Transverse colon (tissue), 4 donors: ENCODE results near the gene UBASH3A.

Experiments used
- EP300 ChIP-seq: sonication (generic); formaldehyde crosslinking; IDR thresholded peaks from one replicate; pipeline ENCODE4 v1.6.1; 2017; ENCODE audit warnings: antibody characterized with exemption, low read depth
- POLR2A ChIP-seq: fragments of 450-650 bp; IDR thresholded peaks from one replicate; pipeline ENCODE4 v1.6.1; 2016; ENCODE audit warnings: antibody characterized with exemption, mild to moderate bottlenecking, moderate library complexity
- POLR2AphosphoS5 ChIP-seq, 3 donors: sonication (generic); formaldehyde crosslinking; IDR thresholded peaks; one replicate each; pipeline ENCODE4 v1.6.1; 2016; ENCODE audit warnings: antibody characterized with exemption in 3 of 3
- TF ChIP-seq, protein P1 (sequence below), 5 experiments: fragments of 200-600 bp in 3 of 5; fragments of 450-650 bp in 2 of 5; sonication (generic) in 3 of 5; IDR thresholded peaks; 1 replicate in 2 of 5; 2 replicates in 3 of 5; pipeline ENCODE4 v1.5.1; 2016 to 2017; ENCODE audit warnings: antibody characterized with exemption in 5 of 5, inconsistent platforms in 3 of 5, mild to moderate bottlenecking in 2 of 5, moderate library complexity in 1 of 5

DNA sequence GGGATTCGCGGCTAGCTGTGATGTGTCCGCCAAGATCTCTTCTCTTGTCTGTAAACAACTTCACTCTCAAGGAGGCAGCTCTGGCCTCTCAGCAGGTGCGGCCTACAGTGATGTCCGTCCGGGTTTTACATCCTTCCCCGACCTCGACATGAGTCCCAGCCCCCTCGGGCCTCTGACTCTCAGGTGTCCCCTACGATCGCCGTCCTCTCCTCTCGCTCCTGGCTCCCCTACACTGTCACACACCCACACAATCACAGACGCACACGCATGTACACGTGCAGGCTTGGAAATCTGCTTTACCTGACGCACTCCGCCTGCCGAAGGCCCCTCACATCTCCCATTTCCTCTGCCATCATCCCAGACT lies 93.1 kb downstream of the UBASH3A start:
- TF ChIP-seq, protein P1, sequence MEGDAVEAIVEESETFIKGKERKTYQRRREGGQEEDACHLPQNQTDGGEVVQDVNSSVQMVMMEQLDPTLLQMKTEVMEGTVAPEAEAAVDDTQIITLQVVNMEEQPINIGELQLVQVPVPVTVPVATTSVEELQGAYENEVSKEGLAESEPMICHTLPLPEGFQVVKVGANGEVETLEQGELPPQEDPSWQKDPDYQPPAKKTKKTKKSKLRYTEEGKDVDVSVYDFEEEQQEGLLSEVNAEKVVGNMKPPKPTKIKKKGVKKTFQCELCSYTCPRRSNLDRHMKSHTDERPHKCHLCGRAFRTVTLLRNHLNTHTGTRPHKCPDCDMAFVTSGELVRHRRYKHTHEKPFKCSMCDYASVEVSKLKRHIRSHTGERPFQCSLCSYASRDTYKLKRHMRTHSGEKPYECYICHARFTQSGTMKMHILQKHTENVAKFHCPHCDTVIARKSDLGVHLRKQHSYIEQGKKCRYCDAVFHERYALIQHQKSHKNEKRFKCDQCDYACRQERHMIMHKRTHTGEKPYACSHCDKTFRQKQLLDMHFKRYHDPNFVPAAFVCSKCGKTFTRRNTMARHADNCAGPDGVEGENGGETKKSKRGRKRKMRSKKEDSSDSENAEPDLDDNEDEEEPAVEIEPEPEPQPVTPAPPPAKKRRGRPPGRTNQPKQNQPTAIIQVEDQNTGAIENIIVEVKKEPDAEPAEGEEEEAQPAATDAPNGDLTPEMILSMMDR (IDR thresholded peaks at IDR 0.05): no peak
- TF ChIP-seq POLR2A (no peak), EP300 (no peak), POLR2AphosphoS5 (IDR thresholded peaks at IDR 0.05) (no peak)
